Stimulated activated CD4-positive, alpha-beta T cell treated with anti-CD3 and anti-CD28 coated beads, Interleukin-4, amount 100 ng/mL, for 24 hours (primary cell): Measurements from ENCODE around the gene SNX11.
A peak's percentile ranks its signal among the peaks of the same experiment; 100 is the strongest.

Experiments used
- DNase-seq: peaks from one replicate; pipeline ENCODE4 v3.0.0-alpha.2; 2020

The SNX11 gene

DNA sequence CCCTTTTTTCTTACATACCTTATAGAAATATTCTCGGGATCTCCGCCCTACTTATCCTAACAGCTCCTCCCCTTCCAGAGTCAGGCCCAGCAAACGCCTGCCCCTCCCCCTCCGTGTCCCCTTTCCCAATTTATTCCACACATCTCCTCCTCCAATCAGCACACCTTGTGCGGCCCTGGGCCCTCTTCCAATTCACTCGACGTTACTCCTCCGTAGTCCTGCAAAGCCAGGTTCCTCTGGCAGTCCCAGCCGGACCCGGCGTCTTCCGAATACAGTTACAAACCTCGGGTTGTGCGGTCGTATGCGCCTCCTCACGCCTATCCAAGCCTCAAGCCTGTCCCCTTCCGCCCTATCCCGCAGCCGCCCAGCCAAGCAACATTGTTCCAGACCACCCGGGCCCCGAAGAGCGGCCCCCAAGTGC, 7.0 kb upstream of the SNX11 start:
- DNase-seq, result no peak

- DNase-seq, result peak; percentile 94
Measured at GRCh38 chr17:48101012-48101720, 6.4 kb upstream of the SNX11 start, which contains the start of gene CBX1. CBX1 (minus strand) TSS chr17:48101478; CDS start chr17:48077004, 24,474 bp downstream.

- no peak for DNase-seq
Measured at GRCh38 chr17:48102043-48102750, 5.4 kb upstream of the SNX11 start.

DNA sequence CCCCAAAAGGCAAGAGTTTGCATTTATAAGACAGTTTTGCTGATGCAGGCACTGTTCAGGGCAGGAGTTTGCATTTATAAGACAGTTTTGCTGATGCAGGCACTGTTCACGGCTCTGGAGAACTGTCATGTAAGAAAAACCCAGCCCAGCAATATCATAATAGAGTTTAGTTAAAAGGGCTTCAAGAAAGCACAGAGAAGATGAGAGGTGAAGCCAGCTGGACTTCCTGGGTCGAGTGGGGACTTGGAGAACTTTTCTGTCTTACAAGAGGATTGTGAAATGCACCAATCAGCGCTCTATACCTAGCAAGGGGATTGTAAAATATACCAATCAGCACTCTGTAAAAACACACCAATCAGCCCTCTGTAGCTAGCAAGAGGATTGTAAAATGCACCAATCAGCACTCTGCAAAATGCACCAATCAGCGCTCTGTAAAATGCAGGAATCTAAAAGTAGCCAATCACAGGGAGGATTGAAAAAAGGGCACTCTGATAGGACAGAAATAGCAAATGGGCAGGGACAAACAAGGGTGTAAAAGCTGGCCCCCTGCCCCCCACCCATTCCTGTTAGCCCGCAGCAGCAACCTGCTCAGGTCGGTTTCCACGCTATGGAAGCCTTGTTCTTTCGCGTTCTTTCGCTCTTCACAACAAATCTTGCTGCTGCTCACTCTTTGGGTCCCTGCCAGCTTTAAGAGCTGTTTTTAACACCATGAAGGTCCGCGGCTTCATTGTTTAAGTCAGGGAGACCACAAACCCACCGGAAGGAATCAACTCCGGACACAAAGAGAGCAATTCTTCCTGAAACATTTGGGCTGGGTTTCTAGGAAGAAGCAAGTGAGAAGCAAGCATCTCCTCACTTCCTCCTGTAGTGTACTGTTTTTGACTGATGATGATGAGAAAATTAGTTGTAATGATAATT, 4.5 kb upstream of the SNX11 start:
- DNase-seq, result peak; percentile 30

DNA sequence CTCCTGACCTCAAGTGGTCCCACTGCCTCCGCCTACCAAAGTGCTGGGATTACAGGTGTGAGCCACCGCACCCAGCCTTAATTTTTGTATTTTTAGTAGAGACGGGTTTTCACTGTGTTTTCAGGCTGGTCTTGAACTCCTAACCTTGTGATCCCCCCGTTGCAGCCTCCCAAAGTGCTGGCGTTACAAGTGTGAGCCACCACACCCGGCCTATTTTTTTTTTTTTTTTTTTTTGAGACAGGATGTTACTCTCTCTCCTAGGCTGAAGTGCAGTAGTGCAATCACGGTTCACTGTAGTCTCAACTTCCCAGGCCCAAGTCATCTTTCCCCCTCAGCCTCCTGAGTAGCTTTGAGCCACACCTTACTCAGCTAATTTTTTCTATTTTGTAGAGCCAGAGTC, 3.1 kb upstream of the SNX11 start:
- DNase-seq, result no peak

DNA sequence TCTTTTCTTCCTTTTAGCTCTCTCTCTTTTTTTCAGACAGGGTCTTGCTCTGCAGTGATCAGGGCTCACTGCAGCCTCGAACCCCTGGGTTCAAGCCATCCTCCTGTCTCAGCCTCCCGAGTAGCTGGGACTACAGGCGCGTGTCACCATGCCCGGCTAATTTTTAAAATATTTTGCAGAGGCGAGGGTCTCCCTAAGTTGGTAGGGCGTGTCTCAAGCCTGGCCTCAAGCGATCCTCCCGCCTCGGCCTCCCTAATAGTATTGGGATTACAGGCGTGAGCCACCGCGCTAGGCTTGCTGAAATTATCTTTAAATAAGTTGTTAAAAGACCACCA, 797 bp upstream of the SNX11 start:
- no peak for DNase-seq

- no peak for DNase-seq
Measured at GRCh38 chr17:48110761-48111160, 3.2 kb downstream of the SNX11 start.

DNA sequence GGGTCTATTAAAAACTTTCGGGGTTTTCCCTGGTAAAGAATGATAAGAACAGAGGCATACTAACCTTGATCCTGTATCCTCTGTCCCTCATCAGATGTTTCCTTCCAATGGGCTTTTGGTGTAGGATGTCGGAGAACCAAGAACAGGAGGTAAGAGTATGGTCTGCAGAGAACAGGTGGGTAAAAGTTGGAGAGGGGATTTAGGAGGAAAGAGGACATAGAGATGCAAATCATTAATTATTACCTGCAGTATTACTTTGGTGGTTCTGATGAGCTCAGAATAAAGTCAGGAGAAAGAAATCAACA, 4.3 kb downstream of the SNX11 start:
- DNase-seq, result no peak

DNA sequence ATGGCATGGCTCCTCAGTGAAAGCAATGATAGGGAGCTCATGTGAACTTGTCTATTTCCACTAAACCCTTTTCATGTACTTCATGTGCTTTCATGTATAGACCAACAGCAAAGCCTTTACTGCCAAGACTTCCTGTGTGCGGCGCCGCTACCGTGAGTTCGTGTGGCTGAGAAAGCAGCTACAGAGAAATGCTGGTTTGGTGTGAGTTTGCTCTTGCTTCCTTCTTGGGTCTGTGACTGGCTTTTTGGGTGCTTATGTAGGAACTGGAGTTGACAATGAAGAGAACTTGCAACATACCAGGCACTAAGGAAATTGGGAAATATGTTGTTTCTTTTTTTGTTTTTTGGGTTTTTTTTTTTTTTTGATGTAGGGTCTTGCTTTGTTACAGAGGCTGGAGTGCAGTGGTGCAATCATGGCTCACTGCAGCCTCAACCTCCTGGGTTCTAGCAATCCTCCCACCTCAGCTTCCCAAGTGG, 5.7 kb downstream of the SNX11 start:
- peak; percentile 27 for DNase-seq

DNA sequence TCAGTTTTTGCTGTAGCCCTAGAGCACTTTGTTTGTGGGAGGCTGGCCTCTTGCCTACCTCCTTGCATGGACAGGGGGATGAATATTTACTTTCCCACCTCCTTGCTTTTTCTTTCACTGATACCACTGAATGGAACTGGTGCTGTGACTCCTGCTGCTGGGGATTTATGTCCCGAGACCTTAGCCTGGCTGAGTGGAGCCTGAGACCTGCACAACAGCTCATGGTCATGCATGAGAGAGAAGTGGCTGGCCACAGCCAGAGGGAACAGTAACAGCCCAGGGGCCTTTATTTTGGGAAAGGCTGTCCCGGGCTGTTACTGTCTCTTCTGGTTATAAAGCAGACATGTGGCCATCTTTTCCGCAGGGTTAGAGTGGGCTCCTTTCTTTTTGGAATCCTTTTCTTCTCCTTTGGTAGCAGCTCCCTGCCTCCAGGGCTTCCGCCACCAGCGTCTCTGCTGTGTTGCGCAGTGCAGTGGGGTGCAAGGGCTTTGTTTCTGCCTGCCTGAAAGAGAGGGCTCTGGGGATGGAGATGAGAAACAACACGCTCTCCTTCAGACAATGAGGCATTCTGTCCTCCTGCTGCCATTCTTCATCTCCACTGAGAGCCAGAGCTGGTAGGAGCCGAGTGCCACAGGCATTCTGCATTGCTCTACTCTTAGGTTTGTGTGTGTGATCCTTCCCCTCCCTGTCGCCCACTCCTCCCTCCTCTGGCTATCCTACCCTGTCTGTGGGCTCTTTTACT, 14.5 kb downstream of the SNX11 start:
- no peak for DNase-seq

DNA sequence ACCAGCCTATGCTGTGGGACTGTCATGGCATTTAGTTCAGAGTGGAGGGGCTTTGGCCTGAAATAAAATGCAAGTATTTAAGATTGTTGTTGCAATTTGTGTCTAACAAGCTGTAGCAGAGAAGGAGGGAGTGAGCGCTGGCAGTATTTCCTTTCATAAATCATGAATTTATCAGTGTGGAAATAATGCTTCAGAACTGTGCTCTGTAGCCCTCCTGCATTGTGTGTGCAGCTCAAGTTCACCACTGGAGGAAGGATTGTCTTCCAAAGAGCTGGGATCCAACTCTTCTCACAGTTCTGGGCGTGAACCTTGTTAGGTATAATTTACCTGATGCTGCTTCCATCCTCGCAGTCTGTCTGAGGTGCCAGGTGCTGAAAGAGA, 15.1 kb downstream of the SNX11 start:
- no peak for DNase-seq

DNA sequence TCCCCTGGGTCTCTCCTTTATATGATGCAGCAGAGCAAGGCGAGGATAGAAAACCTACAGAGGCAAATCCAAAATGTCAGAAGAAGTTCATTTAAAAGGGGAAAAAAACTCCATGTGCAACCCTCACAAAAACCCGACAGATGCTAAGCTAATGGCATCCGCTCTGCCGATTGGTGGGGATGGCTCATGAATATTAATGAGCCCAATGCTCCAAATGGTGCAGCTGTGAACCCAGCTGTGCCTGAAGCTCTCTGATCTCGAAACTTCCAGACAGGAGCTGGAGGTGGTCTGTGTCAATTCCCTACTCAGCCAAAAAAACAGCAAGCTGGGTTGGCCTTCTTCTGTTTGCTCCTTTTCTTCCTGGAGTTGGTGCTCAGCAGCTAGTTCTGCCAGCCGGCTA, 15.5 kb downstream of the SNX11 start:
- DNase-seq, result no peak

GRCh38 chr17:48123776-48124388, 16.3 kb downstream of the SNX11 start:
- no peak for DNase-seq

GRCh38 chr17:48125829-48126531, 18.4 kb downstream of the SNX11 start:
- no peak for DNase-seq

DNA sequence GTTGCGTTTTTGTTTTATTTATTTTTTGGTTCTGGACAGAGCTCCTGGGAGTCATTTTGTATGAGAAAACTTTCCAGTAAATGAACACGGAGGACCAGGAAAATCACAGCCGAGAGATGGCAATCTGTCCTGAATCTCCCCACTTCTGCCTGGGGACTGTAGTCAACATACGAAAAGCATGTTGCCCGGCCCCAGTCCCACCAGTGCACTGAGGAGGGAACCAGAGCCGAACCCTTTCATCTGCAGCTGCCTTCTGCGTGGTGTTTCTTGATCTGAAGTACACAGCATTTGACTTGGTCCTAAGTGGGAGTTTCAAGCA, 18.9 kb downstream of the SNX11 start:
- no peak for DNase-seq

- DNase-seq, result no peak
Measured at GRCh38 chr17:48127371-48128051, 19.9 kb downstream of the SNX11 start.

GRCh38 chr17:48128400-48128799, 20.8 kb downstream of the SNX11 start:
- no peak for DNase-seq

- no peak for DNase-seq
Measured at GRCh38 chr17:48129981-48130380, 22.4 kb downstream of the SNX11 start.

DNA sequence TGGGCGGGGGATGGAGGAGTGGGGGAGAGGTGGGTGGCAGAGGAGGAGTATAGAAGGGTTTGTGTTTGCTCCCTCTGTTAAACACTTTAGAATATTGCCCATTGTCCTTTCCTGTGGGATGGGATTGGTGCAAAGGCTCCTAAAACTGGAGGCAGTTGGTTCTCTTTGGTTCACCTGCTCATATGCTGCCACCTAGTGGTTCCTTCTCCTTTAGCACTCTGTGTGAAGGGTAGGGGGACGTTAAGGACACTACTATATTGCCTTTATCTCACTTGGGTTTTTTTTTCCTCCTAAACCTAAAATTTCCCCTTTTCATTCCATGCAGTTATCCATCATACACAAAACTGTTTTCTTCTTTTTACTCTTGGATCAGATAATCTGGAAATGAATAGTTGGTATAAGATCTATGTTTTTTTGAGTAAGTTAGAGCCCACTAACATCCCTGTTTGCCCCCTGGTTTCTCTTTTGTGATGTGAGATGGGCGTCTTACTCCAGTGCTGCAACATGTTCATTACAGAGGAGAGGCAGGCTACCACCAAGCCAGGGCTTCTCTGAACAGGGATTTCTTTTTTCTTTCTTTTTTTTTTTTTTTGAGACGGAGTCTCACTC, 23.8 kb downstream of the SNX11 start:
- DNase-seq, result peak; percentile 65

GRCh38 chr17:48132385-48132784, 24.8 kb downstream of the SNX11 start:
- DNase-seq, result no peak

GRCh38 chr17:48134912-48135480, 27.4 kb downstream of the SNX11 start:
- DNase-seq, result no peak
